ENCODE data around the gene WFIKKN2. TPM values are rescaled to one million over a fixed set of nuclear protein-coding genes. Genes with fewer than 3 reads are reported as not detected.

Gene WFIKKN2
- total RNA-seq, 1 experiment from 2014 or later, result not detected

DNA sequence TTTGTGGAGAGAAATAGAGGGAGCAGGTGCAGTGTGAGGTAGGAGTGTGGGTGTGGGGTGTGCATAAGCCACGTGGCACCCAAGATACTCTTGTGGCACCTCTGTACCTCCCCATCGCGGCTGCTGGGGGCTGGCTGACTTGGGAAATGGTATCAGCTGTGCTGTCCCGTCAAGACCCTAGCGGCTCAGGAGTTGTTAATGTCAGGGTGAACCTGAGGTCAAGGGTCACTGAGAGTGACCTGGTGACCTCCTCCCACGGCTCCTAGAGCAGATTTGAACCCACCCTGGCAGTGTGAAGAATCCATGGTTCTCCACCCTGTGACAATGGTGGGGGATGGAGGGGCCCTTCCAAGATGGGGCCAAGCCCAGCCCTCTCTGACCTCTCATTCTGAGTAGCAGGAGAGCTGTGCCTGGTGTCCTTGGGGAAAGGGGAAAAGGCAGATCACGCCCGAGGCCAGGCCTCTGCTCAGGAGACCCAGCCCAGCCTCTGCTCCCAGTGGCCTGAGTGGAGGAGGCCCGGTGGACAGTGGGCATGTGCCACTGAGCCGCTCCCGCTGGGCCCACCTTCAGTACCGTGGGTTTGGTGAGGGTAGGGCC, 3.0 kb upstream of the WFIKKN2 start:
- ATAC-seq, result no peak
- Histone ChIP-seq H3K4me3 (ENCODE audit: low read length) (no peak overlapping the region), H3F3A (ENCODE audit: low read length, unreplicated experiment) (no peaks in the 10 kb centered on the region), H3K9me3 (ENCODE audit: low read length) (no peaks in the 10 kb centered on the region), H3K4me1 (ENCODE audit: insufficient read depth, low read length) (no peaks in the 10 kb centered on the region), H3K79me2 (ENCODE audit: low read length) (no peaks in the 10 kb centered on the region), H3K27ac (ENCODE audit: low read length) (no peak overlapping the region), H4K20me1 (ENCODE audit: low read length) (no peaks in the 10 kb centered on the region), H3K36me3 (ENCODE audit: low read depth, low read length) (no peaks in the 10 kb centered on the region), H2AFZ (ENCODE audit: low read length) (no peak overlapping the region), H3K27me3 (ENCODE audit: low read length) (peaks cover 4% of the 10 kb centered on the region; the same call in 1 of the 2 replicates), H3K4me2 (ENCODE audit: low read length) (no peak overlapping the region), H3K9me2 (replicated peaks; ENCODE audit: low read length) (no peaks in the 10 kb centered on the region), H3K9ac (ENCODE audit: low read length) (no peak overlapping the region)
- TF ChIP-seq EZH2phosphoT487 (IDR thresholded peaks at IDR 0.05; ENCODE audit: borderline replicate concordance, low read length) (no peak), EZH2 (IDR thresholded peaks at IDR 0.05; ENCODE audit: low read length, unreplicated experiment) (no peak)
- no TSS peak for BruUV-seq (replicated peaks)
- intact Hi-C loops (cut with micrococcal nuclease), result no loop called here
- no peak for DNase-seq
- CTCF ChIA-PET, result no interaction called here
- POLR2A ChIA-PET (ENCODE audit: unreplicated experiment), result no interaction called here

DNA sequence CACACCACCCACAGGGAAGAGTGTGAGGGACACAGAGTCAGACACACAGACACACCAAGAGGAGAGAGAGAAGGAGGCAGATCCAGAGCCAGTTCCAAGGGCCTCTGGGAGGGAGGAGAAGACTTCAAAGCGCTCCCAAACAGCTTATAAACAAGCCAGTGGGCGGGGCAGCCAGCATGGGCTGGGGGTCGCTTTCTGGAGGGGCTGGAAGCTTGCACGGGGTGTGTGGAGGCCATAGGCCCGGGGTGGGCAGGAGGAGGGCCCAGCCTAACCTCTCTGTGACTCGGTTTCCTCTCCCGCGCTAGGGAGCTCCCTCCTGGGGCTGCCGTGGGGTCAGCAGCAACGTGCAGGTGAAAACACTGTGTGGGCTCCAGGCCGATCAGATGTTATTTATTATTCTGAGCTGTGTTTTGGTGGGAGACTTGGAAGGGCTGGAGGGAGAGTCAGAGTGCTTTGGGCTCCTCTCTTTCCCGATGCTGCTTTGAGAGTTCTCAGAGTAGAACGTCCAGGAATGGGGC, 2.5 kb upstream of the WFIKKN2 start:
- POLR2A ChIA-PET (ENCODE audit: unreplicated experiment), result no interaction called here

DNA sequence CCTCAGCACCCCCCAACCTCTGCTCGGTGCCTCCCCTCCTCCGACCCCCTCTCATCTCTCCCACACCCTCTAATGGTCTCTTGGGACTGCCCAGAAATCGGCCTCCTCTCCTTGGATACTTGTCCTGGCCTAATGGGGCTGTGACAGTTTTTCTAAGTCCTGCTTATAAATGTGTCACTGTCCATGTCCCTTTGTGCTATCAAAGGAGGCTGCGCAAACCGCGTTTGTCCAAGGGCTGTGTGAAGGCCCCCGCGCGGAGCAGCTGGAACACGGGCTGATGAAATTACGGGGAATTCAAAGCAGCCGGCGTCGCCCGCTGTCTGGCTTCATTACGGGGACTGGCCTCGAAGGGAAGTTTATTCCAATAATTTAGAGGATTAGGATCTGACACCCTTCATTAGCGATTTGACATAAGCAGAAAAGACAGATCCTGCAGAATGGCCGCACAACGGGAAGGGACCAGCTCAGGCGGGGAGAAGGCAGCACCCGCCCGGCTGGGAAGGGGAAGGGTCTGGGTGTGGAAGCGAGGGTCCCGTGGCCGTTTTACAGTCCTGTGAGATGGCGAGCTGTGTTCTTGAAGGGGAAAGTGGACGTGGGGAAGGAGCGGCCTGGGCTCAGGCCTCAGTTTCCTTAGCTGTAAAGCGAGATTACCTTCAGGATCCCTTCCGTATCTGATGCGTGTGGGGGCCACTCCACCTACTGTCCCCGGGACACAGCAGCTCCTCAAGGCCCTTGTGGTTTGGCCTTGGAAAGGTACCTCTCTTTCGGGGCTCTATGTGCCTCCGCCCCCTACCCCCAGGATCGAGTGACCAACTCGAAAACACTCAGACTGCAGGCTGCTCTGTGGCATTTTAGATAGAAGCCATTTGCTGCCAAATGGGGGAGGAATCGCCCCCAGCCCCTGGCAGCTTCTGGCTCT, 1.6 kb upstream of the WFIKKN2 start:
- no peak for ATAC-seq
- Histone ChIP-seq H3K4me1 (ENCODE audit: insufficient read depth, low read length) (no peaks in the 10 kb centered on the region), H3K9me2 (replicated peaks; ENCODE audit: low read length) (no peaks in the 10 kb centered on the region), H3K4me3 (ENCODE audit: low read length) (no peak overlapping the region), H3K9me3 (ENCODE audit: low read length) (no peaks in the 10 kb centered on the region), H3K27me3 (ENCODE audit: low read length) (no peaks in the 10 kb centered on the region), H3K4me2 (ENCODE audit: low read length) (no peak overlapping the region), H3K79me2 (ENCODE audit: low read length) (no peaks in the 10 kb centered on the region), H3K27ac (ENCODE audit: low read length) (no peak overlapping the region), H3F3A (ENCODE audit: low read length, unreplicated experiment) (no peaks in the 10 kb centered on the region), H3K9ac (ENCODE audit: low read length) (no peak overlapping the region), H2AFZ (ENCODE audit: low read length) (no peak overlapping the region), H4K20me1 (ENCODE audit: low read length) (no peaks in the 10 kb centered on the region), H3K36me3 (ENCODE audit: low read depth, low read length) (no peaks in the 10 kb centered on the region)
- BruUV-seq (replicated peaks), result no TSS peak
- no peak for DNase-seq
- ChIA-PET POLR2A (ENCODE audit: unreplicated experiment) (no interaction called here), CTCF (interaction anchor here (0.5 kb wide), 1 partner anchor 22 kb away, joined by 5 read pairs; no protein-coding TSS in a partner anchor)
- TF ChIP-seq, protein P1, sequence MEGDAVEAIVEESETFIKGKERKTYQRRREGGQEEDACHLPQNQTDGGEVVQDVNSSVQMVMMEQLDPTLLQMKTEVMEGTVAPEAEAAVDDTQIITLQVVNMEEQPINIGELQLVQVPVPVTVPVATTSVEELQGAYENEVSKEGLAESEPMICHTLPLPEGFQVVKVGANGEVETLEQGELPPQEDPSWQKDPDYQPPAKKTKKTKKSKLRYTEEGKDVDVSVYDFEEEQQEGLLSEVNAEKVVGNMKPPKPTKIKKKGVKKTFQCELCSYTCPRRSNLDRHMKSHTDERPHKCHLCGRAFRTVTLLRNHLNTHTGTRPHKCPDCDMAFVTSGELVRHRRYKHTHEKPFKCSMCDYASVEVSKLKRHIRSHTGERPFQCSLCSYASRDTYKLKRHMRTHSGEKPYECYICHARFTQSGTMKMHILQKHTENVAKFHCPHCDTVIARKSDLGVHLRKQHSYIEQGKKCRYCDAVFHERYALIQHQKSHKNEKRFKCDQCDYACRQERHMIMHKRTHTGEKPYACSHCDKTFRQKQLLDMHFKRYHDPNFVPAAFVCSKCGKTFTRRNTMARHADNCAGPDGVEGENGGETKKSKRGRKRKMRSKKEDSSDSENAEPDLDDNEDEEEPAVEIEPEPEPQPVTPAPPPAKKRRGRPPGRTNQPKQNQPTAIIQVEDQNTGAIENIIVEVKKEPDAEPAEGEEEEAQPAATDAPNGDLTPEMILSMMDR (conservative IDR thresholded peaks at IDR 0.05; ENCODE audit: low read depth, low read length), result no peak
- intact Hi-C loops (cut with micrococcal nuclease), result no loop called here

More for the DNA sequence above, 2.5 kb upstream of the WFIKKN2 start:
- Histone ChIP-seq H3K9me3 (ENCODE audit: low read length) (no peaks in the 10 kb centered on the region), H2AFZ (ENCODE audit: low read length) (no peak overlapping the region), H3K27ac (ENCODE audit: low read length) (no peak overlapping the region), H3K4me2 (ENCODE audit: low read length) (no peak overlapping the region), H4K20me1 (ENCODE audit: low read length) (no peaks in the 10 kb centered on the region), H3K4me3 (ENCODE audit: low read length) (no peak overlapping the region), H3K36me3 (ENCODE audit: low read depth, low read length) (no peaks in the 10 kb centered on the region), H3K27me3 (ENCODE audit: low read length) (no peaks in the 10 kb centered on the region), H3K4me1 (ENCODE audit: insufficient read depth, low read length) (no peaks in the 10 kb centered on the region), H3F3A (ENCODE audit: low read length, unreplicated experiment) (no peaks in the 10 kb centered on the region), H3K9ac (ENCODE audit: low read length) (no peak overlapping the region), H3K79me2 (ENCODE audit: low read length) (no peaks in the 10 kb centered on the region), H3K9me2 (replicated peaks; ENCODE audit: low read length) (no peaks in the 10 kb centered on the region)
- CTCF ChIA-PET, result interaction anchor here (0.5 kb wide), 1 partner anchor 22 kb away, joined by 5 read pairs; no protein-coding TSS in a partner anchor
- intact Hi-C loops (cut with micrococcal nuclease), result no loop called here
- ATAC-seq (no peak), DNase-seq (no peak)
- no TSS peak for BruUV-seq (replicated peaks)
- no peak for TF ChIP-seq EZH2 (IDR thresholded peaks at IDR 0.05; ENCODE audit: low read length, unreplicated experiment)
- TF ChIP-seq, protein P1 (conservative IDR thresholded peaks at IDR 0.05; ENCODE audit: low read depth, low read length), result no peak
- TF ChIP-seq EZH2phosphoT487 (IDR thresholded peaks at IDR 0.05; ENCODE audit: borderline replicate concordance, low read length), result no peak

Measured in PC-3 (cell line).